GM21447 (cell line): ENCODE results near the gene MALRD1.

Experiments used
- ATAC-seq: cut with Tn5 transposase; IDR thresholded peaks from one replicate; pipeline ENCODE4 v1.9.1; 2021; ENCODE audit not compliant: unreplicated experiment

The MALRD1 gene

GRCh38 chr10:19638182-19638895, 589.7 kb downstream of the MALRD1 start:
- ATAC-seq: no peak

- no peak for ATAC-seq
Measured at GRCh38 chr10:19638896-19639233, 590.3 kb downstream of the MALRD1 start.

GRCh38 chr10:19640566-19641263, 592.1 kb downstream of the MALRD1 start:
- no peak for ATAC-seq

GRCh38 chr10:19651549-19651948, 602.9 kb downstream of the MALRD1 start:
- ATAC-seq: no peak

GRCh38 chr10:19652750-19653149, 604.1 kb downstream of the MALRD1 start:
- no peak for ATAC-seq

GRCh38 chr10:19653931-19654330, 605.3 kb downstream of the MALRD1 start:
- no peak for ATAC-seq

- no peak for ATAC-seq
Measured at GRCh38 chr10:19654576-19654975, 606.0 kb downstream of the MALRD1 start.

- no peak for ATAC-seq
Measured at GRCh38 chr10:19656420-19657042, 607.9 kb downstream of the MALRD1 start.

- ATAC-seq: no peak
Measured at GRCh38 chr10:19658131-19658530, 609.5 kb downstream of the MALRD1 start.

GRCh38 chr10:19658622-19659233, 610.1 kb downstream of the MALRD1 start:
- no peak for ATAC-seq

- no peak for ATAC-seq
Measured at GRCh38 chr10:19659920-19660655, 611.5 kb downstream of the MALRD1 start.

- no peak for ATAC-seq
Measured at GRCh38 chr10:19663344-19663743, 614.7 kb downstream of the MALRD1 start.

- no peak for ATAC-seq
Measured at GRCh38 chr10:19668116-19668515, 619.5 kb downstream of the MALRD1 start.

GRCh38 chr10:19676063-19676462, 627.5 kb downstream of the MALRD1 start:
- ATAC-seq: no peak

- no peak for ATAC-seq
Measured at GRCh38 chr10:19683356-19683755, 634.8 kb downstream of the MALRD1 start.

GRCh38 chr10:19683960-19684359, 635.4 kb downstream of the MALRD1 start:
- no peak for ATAC-seq

GRCh38 chr10:19688344-19688743, 639.7 kb downstream of the MALRD1 start:
- no peak for ATAC-seq

GRCh38 chr10:19689231-19689630, 640.6 kb downstream of the MALRD1 start:
- no peak for ATAC-seq

GRCh38 chr10:19699299-19699698, 650.7 kb downstream of the MALRD1 start:
- ATAC-seq: no peak

GRCh38 chr10:19701427-19702052, 652.9 kb downstream of the MALRD1 start:
- no peak for ATAC-seq

GRCh38 chr10:19702215-19702614, 653.6 kb downstream of the MALRD1 start:
- no peak for ATAC-seq
